Gastrocnemius medialis (tissue), 4 donors: Measurements from ENCODE around the gene LARP1. TPM values are rescaled to one million over a fixed set of nuclear protein-coding genes. Genes with fewer than 3 reads are reported as not detected.

Source experiments
- ATAC-seq, 2 donors: fragments of 150-250 bp; one replicate each; pipeline ENCODE4 v1.9.1; 2016
- DNase-seq, 2 donors: peaks; one replicate each; pipeline ENCODE4 v3.0.0-alpha.2; 2019
- H3K27ac ChIP-seq, 4 donors: fragments of 200-600 bp; sonication (generic); 1 replicate in 1 of 4; 2 replicates in 3 of 4; pipeline ENCODE4 v1.5.1; 2016 to 2018; ENCODE audit warnings: mild to moderate bottlenecking in 2 of 4, moderate library complexity in 1 of 4
- H3K27me3 ChIP-seq, 3 donors: fragments of 200-600 bp; sonication (generic) in 2 of 3; 1 replicate in 1 of 3; 2 replicates in 2 of 3; pipeline versions ENCODE4 v1.5.1 to v1.6.0; 2016 to 2019; ENCODE audit warnings: mild to moderate bottlenecking in 1 of 3, moderate library complexity in 1 of 3
- H3K36me3 ChIP-seq, 2 donors: fragments of 200-600 bp; sonication (generic) in 1 of 2; one replicate each; pipeline ENCODE4 v1.5.1; 2017 to 2018
- H3K4me1 ChIP-seq, 2 donors: fragments of 200-600 bp; sonication (generic) in 1 of 2; one replicate each; pipeline ENCODE4 v1.5.1; 2016 to 2017; ENCODE audit warnings: mild to moderate bottlenecking in 2 of 2
- H3K4me3 ChIP-seq, 4 donors: fragments of 200-600 bp; sonication (generic) in 3 of 4; 1 replicate in 1 of 4; 2 replicates in 3 of 4; pipeline ENCODE4 v1.5.1; 2016 to 2019; ENCODE audit warnings: mild to moderate bottlenecking in 2 of 4
- H3K9me3 ChIP-seq, 3 donors: fragments of 200-600 bp; sonication (generic) in 2 of 3; 1 replicate in 1 of 3; 2 replicates in 2 of 3; pipeline ENCODE4 v1.5.1; 2016 to 2019
- CTCF ChIP-seq, 5 experiments: fragments of 450-650 bp in 3 of 5; fragments of 200-600 bp in 2 of 5; sonication (generic) in 2 of 5; IDR thresholded peaks in 4 of 5; conservative IDR thresholded peaks in 1 of 5; 1 replicate in 4 of 5; 2 replicates in 1 of 5; pipeline ENCODE4 v1.5.1; 2016 to 2019; ENCODE audit warnings: antibody characterized with exemption in 5 of 5, mild to moderate bottlenecking in 3 of 5, moderate library complexity in 3 of 5
- POLR2A ChIP-seq, 2 donors: fragments of 450-650 bp; IDR thresholded peaks; one replicate each; pipeline ENCODE4 v1.6.1; 2017; ENCODE audit warnings: antibody characterized with exemption in 2 of 2, mild to moderate bottlenecking in 2 of 2, moderate library complexity in 2 of 2
- in situ Hi-C, 4 donors: fragments of 200-750 bp; cut with MboI; loops; one replicate each; pipeline versions ENCODE4 v1.15.0 to v1.8.0; 2017; ENCODE audit warnings: low sequenced_read_pairs in 4 of 4
- intact Hi-C: fragments of 100-400 bp; cut with DNase I; formaldehyde crosslinking; loops from one replicate; pipeline ENCODE4 v1.15.1; 2023; ENCODE audit warnings: low total_unique reads
- total RNA-seq, 4 donors: library from RNA; depleted of rRNA; stranded (reverse); fragments of >200 nt; gene quantifications; one replicate each; pipeline versions ENCODE4 v1.1.0 to v1.2.3, GENCODE V29; 2016

The LARP1 gene
- total RNA-seq, 4 donors from 2014 or later = 77.8 to 125 (median 119) TPM

GRCh38 chr5:154768207-154768606 is 13.0 kb downstream of the LARP1 start:
- no peak for DNase-seq
- Histone ChIP-seq H3K9me3 (no peaks in the 10 kb centered on the region), H3K27ac (no peak overlapping the region), H3K27me3 (no peaks in the 10 kb centered on the region), H3K4me1 (peaks cover 76 to 82% of the 10 kb centered on the region in 2 donors), H3K36me3 (no peaks in the 10 kb centered on the region), H3K4me3 (no peak overlapping the region)
- TF ChIP-seq CTCF (IDR thresholded peaks at IDR 0.05 in 4 of 5, conservative IDR thresholded peaks at IDR 0.05 in 1 of 5) = no peak
- no peak for TF ChIP-seq POLR2A (IDR thresholded peaks at IDR 0.05)
- no peak for ATAC-seq
- in situ Hi-C loops = no loop called here
- intact Hi-C loops = no loop called here

DNA sequence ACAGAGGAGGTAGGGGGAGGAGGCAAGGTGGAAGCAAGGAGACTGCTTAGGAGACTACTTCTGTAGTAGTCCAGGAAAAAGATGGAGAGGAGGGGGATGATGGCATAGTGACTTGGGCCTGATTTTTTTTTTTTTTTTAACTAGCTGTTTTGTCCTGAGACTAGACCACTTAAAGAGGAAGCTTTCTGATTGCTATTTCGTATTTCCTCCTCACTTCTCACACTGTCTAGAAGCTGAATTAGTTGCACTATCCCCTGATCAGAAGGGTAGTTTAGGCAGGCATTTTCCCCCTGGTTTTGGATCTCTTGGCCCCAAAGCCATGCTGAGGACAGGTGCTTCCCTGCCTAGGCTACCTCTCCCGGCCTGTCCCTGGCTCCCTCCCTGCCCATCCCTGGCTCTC is 14.9 kb downstream of the LARP1 start:
- H3K4me3 ChIP-seq = no peak overlapping the region
- peak overlapping the region; percentile 67 to 81 (median 78) for H3K27ac ChIP-seq
- no peak for TF ChIP-seq POLR2A (IDR thresholded peaks at IDR 0.05)
- TF ChIP-seq CTCF (IDR thresholded peaks at IDR 0.05 in 4 of 5, conservative IDR thresholded peaks at IDR 0.05 in 1 of 5) = no peak
- H3K9me3 ChIP-seq = no peaks in the 10 kb centered on the region
- DNase-seq = no peak
- peaks cover 89 to 96% of the 10 kb centered on the region in 2 donors for H3K4me1 ChIP-seq
- H3K36me3 ChIP-seq = no peaks in the 10 kb centered on the region
- intact Hi-C loops (no loop called here), in situ Hi-C loops (no loop called here)
- H3K27me3 ChIP-seq = no peaks in the 10 kb centered on the region
- ATAC-seq = no peak

- TF ChIP-seq POLR2A (IDR thresholded peaks at IDR 0.05) (no peak), CTCF (IDR thresholded peaks at IDR 0.05 in 4 of 5, conservative IDR thresholded peaks at IDR 0.05 in 1 of 5) (no peak)
- peaks cover 87 to 96% of the 10 kb centered on the region in 2 donors for H3K4me1 ChIP-seq
- peak; percentile 62 to 68 for ATAC-seq
- no peaks in the 10 kb centered on the region for H3K9me3 ChIP-seq
- H3K27me3 ChIP-seq = no peaks in the 10 kb centered on the region
- DNase-seq = no peak
- peak overlapping the region; percentile 67 to 81 (median 78) for H3K27ac ChIP-seq
- in situ Hi-C loops = no loop called here
- intact Hi-C loops = no loop called here
- H3K4me3 ChIP-seq = peak overlapping the region in 1 of 4 donors; percentile 13
- no peaks in the 10 kb centered on the region for H3K36me3 ChIP-seq
Observed at GRCh38 chr5:154771383-154771901, 16.3 kb downstream of the LARP1 start.

GRCh38 chr5:154773326-154773725 is 18.1 kb downstream of the LARP1 start:
- no peak for DNase-seq
- no peak for TF ChIP-seq POLR2A (IDR thresholded peaks at IDR 0.05)
- TF ChIP-seq CTCF (IDR thresholded peaks at IDR 0.05 in 4 of 5, conservative IDR thresholded peaks at IDR 0.05 in 1 of 5) = no peak
- Histone ChIP-seq H3K4me3 (no peak overlapping the region), H3K27ac (peak overlapping the region in 3 of 4 donors; percentile 13 to 23 (median 21)), H3K27me3 (no peaks in the 10 kb centered on the region), H3K4me1 (peaks cover 87 to 95% of the 10 kb centered on the region in 2 donors), H3K36me3 (no peaks in the 10 kb centered on the region), H3K9me3 (no peaks in the 10 kb centered on the region)
- no peak for ATAC-seq
- intact Hi-C loops = no loop called here
- in situ Hi-C loops = no loop called here

DNA sequence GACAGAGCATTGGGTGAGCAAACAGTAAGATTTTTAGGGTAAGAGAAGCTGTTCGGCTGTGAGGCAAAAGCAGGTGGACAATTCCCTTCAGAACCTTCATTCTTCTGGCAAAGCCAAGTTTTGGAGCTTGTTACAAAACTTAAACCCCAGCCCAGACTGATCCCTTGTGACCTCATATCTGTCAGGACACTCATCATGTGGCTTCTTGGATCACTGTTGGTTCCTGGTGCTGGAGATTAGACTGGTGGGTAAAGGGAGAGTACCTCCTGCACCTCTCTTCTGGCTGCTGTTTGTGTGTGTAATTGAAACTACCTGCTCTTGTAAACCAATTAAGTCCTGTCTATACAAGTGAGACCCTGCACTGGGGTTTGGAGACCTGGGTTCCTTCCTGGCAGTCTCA is 21.0 kb downstream of the LARP1 start:
- H3K4me1 ChIP-seq = peaks cover 79 to 92% of the 10 kb centered on the region in 2 donors
- peak overlapping the region; percentile 78 to 91 (median 90) for H3K27ac ChIP-seq
- H3K4me3 ChIP-seq = no peak overlapping the region
- H3K9me3 ChIP-seq = no peaks in the 10 kb centered on the region
- TF ChIP-seq CTCF (IDR thresholded peaks at IDR 0.05 in 4 of 5, conservative IDR thresholded peaks at IDR 0.05 in 1 of 5) = no peak
- TF ChIP-seq POLR2A (IDR thresholded peaks at IDR 0.05) = no peak
- in situ Hi-C loops = no loop called here
- ATAC-seq (no peak), DNase-seq (no peak)
- intact Hi-C loops = loop anchor here (5.0 kb wide), 1 partner anchor 991 kb away; no protein-coding TSS in a partner anchor
- H3K36me3 ChIP-seq = no peaks in the 10 kb centered on the region
- H3K27me3 ChIP-seq = no peaks in the 10 kb centered on the region
